HTERT RPE-1 (cell line): ENCODE results near the gene TLCD1.

Experiments
- in situ Hi-C: fragments of 300-500 bp; cut with MboI; formaldehyde crosslinking; loops from 4 replicates; pipeline ENCODE4 v1.14.3; 2020; ENCODE audit warnings: low sequenced_read_pairs

Gene TLCD1

GRCh38 chr17:28714281-28714680 lies 11.8 kb downstream of the TLCD1 start:
- in situ Hi-C loops = no loop called here

- in situ Hi-C loops = no loop called here
Measured at GRCh38 chr17:28712705-28713415, 13.2 kb downstream of the TLCD1 start.

DNA sequence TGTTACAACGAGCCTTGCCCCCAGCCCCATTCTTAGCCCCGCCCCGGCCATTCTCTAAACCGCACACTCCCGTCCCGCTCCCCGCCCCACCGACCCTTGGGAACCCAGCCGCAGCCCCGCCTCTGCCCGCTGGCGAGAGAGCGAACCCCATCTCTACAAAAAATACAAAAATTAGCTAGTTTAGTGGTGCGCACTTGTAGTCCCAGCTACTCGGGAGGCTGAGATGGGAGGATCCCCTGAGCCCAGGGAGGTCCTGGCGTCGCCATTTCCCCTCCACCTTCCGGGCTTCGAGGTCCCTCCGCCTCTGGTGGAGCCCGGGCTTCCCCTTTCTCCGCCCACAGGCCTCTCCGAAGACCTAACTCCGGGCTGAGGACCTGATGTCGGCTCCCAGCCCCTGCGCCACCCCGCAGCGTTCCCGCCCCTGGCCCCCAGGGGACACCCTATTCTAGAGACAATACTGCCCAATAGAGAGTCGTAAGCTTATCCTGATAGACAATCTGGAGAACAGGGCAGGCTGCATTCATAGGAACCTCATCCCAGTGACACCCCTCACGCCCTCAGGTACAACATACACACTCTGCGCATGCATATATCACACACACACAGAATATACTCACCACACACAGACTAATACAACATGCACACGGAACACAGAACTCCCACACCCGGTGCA lies 13.9 kb downstream of the TLCD1 start:
- in situ Hi-C loops = no loop called here

DNA sequence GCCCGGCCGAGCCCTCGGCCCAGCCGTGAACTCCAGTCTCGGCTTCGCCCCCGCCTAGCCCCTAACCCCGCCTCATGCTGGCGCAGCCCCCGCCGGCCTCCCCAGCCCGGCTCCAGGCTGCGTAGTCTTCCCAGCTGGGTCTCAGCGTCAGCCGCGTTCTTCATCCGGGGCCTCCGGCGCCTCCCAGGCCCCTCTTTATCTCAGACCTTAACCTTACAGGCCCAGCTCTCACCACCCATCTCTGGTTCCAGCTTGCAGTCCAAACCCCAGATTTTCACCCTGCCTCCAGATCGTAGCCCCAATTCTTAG lies 14.4 kb downstream of the TLCD1 start, which contains the start of gene PROCA1:
Gene PROCA1 (minus strand): TSS at position 166 of the 309 bp plus-strand sequence. CDS start 228 bp downstream, outside the sequence.
- in situ Hi-C loops = no loop called here

- in situ Hi-C loops = no loop called here
Measured at GRCh38 chr17:28710861-28711722, 14.9 kb downstream of the TLCD1 start.

DNA sequence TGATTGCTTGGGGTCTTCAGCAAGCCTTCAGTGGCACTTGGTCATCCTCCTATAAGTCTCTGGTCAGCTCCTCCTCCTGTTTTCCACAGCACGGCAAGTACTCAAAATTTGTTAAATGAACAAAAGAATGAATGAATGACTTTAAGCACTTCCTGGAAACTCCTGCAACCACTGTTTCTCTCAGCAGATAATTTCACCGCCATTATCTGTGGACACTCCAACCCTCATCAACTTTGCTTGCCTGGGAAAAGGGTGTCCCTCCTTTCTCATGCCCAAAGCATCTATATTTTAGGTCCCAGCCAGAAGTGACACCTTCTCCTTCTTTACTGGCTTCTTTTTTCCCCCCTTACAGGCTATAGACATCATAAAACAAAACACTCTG lies 18.7 kb downstream of the TLCD1 start:
- in situ Hi-C loops = no loop called here

DNA sequence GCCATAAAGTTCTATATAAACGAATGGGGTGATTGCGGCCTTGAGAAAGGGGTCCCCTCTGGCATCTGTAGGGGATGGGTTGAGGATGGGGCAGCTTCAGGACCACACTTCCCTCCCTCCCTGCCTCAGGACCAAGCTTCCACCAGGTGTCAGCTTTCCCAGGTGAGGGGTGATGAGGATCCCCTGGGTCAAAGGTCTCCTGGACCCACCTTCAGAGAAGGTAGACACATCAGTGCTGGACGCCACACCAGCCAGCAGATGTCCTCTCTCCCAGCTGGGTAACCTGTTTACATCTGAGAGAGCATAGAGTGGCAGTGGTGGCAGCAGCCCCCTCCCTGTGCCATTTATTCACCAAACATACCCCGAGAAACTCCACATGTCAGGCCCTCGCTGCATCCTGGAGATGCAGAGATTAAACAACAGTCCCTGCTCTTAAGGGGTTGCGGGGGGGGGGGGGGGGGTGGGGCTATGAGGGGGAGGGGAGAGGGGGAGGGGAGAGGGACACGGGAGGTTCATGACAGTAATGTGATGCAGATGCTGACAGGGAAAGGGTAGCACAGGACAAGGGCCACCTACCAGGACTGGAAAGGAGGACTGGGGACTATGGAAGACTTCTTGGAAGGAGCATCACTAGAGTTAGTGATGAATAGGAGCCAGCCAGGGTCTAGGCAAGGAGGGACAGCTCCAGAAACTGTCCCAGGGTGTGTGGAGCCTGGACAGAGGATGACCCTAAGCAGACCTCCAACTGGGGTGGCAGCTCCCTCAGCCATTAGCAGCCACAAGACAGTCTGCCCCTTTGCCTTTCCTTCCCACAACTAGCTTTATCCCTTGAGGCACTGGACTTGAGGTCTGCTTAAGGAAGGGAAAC lies 19.3 kb downstream of the TLCD1 start:
- in situ Hi-C loops = no loop called here

DNA sequence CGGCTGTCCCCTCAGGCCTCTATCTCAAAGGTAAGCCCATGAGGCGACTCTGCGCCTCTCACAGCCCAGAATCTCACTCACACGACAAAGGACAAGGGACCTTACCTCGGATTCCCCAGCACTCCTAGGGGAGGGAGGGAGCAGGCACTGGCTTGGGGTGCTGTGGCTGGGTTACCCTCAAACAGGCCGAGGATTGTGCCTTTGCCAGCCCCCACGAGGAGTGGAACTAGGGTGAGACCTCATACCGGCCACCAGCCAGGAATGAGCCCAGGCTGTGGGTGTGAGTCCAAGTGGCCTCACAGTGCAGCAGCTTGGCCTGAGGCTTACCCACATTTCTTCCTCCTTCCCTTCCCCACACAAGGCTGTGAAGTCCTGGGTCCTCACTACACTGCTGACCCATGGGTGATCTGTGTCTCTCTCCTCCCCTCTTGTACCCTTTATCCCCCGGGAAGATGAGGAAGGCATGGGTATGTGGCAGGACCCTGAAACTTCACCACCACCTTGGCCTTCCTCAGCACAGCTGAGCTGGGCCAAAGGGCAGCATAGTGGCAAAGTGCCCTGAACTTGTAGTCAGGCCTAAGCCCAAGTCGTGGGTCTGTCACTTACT lies 20.2 kb downstream of the TLCD1 start:
- in situ Hi-C loops = no loop called here

- in situ Hi-C loops = no loop called here
Measured at GRCh38 chr17:28705074-28705659, 20.9 kb downstream of the TLCD1 start.

- in situ Hi-C loops = no loop called here
Measured at GRCh38 chr17:28704219-28704858, 21.7 kb downstream of the TLCD1 start.

- in situ Hi-C loops = no loop called here
Measured at GRCh38 chr17:28703552-28704218, 22.3 kb downstream of the TLCD1 start.

GRCh38 chr17:28702752-28703150 lies 23.3 kb downstream of the TLCD1 start:
- in situ Hi-C loops = no loop called here

- in situ Hi-C loops = no loop called here
Measured at GRCh38 chr17:28702026-28702751, 23.8 kb downstream of the TLCD1 start.

- in situ Hi-C loops = no loop called here
Measured at GRCh38 chr17:28700830-28701492, 25.1 kb downstream of the TLCD1 start.

DNA sequence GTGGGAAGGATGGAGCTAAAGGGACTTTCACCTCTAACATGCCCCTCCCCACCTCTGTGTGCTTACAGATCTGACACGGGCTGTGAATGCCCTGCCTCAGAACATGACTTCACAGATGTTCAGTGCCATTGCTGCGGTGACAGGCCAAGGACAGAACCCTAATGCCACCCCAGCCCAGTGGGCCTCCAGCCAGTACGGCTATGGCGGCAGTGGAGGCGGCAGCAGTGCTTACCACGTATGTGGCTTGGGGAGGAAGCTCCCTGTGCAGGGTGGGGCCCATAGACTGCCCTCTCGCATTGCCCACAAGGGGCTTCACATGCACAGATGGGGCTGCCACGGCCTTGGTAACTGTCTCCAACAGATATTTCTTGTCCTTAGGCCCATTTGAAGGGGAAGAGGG lies 25.8 kb downstream of the TLCD1 start:
- in situ Hi-C loops = no loop called here

GRCh38 chr17:28698253-28698941 lies 27.6 kb downstream of the TLCD1 start:
- in situ Hi-C loops = no loop called here

GRCh38 chr17:28693869-28694268 lies 32.2 kb downstream of the TLCD1 start:
- in situ Hi-C loops = no loop called here
